ENCODE results near the gene FGGY.
"Not testable (repeated sequence)": the region's sequence is repeated elsewhere in the genome, so short reads cannot be mapped to it uniquely, and the experiment has no call there.

The FGGY gene

GRCh38 chr1:59496156-59496555 lies 199.3 kb downstream of the FGGY start:
- not testable (repeated sequence) for DNase-seq

DNA sequence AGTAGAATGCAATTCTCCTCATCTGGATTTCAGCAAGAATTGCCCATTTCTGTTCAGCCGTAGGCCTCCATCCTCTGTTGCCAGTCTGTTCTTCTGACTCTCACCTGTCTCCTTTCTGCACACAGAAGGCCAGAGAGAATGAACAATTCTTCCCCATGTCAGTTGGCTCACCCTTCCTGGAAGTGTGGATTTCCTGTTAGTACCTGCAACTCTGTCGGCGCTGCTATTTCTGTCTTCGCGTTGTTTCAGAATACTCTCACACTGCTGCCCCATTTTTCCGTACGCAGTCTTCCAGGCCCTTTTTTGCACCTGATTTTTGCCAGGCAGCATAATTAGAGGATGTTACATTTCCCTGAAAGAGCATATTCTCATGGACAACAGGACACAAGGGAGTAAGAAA lies 200.7 kb downstream of the FGGY start:
- no peak for DNase-seq

DNA sequence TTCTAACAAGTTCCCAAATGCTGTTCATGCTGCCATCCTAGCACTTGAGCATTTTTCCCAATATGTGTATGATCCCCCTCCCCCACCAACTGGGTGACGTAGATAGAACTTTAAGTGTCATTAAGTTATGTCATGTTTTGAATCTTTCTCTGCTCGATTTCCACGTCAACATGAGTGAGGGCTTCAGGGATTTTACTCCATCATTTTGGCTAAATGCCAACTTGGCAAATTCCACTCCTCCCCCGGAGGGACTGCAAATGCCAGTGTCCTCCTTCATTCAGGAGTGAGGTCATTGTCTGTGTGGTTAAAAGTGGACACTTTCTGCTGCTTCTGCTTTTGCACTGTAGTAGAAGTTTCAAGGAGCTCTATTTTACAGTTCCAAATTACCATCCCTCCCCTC lies 201.7 kb downstream of the FGGY start:
- DNase-seq: no peak

GRCh38 chr1:59499273-59499942 lies 202.5 kb downstream of the FGGY start:
- DNase-seq: no peak

DNA sequence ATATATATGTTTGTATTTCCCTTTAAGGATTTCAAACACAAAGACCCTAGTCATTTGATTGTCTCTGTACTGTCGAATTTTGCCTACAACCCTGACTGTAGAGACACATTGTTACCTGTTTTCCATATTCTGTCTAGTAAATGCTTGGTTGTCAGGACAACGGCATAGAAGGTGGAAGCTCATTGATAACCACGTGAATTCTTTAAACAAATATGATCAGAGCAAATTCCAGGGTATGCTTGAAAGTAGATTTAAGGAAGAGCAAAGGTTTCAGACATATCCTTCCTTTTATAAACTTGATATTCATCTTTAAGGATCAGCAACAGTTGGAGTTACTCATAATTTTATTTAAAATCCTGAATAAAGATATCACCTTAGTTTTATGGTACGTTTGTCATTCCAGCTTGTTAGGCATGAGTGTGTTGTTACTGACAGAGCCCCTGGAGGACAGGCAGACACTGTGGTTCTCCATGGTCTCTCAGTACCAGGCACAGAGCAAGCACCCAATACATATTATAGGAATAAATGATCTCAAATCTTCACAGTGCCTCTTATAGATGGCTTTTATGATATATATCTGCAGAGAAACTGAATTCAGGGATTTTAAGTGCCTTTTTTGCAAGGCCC lies 203.2 kb downstream of the FGGY start:
- DNase-seq: no peak

DNA sequence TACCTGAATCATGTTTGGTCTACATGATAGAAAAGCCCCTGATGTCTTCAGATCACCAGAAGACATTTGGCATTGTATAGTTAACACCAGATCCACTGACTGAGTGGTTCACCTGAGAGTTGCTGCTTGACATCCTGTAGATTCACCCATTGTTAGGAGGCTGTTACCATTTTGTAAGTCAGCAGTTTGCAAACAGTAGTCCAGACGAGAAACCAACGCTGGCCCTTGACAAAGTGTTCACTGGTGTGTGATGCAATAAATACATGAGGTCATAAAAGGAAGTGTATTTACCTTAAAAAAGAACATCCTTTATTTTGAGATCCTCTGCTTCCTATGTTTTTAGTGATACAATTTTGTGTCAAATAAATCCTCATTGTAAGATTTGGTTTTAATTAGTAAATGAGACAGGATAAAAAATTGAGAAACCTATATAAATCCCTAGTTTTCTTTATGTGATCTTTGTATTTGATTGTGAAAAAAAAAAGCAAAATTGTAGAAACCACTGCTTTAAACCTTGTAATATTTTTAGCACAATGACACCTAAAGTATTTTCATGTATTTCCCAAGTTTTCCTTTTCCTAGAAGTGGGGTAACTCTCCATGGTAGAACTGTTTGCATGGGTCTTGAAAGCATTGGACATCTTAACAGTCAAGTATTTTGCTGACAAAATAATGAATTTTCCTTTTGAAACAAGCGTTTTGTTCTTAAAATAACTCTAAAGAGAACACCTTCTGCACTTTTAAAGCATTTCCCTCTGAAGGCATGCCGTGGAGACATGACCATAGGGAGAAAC lies 204.3 kb downstream of the FGGY start:
- no peak for DNase-seq

DNA sequence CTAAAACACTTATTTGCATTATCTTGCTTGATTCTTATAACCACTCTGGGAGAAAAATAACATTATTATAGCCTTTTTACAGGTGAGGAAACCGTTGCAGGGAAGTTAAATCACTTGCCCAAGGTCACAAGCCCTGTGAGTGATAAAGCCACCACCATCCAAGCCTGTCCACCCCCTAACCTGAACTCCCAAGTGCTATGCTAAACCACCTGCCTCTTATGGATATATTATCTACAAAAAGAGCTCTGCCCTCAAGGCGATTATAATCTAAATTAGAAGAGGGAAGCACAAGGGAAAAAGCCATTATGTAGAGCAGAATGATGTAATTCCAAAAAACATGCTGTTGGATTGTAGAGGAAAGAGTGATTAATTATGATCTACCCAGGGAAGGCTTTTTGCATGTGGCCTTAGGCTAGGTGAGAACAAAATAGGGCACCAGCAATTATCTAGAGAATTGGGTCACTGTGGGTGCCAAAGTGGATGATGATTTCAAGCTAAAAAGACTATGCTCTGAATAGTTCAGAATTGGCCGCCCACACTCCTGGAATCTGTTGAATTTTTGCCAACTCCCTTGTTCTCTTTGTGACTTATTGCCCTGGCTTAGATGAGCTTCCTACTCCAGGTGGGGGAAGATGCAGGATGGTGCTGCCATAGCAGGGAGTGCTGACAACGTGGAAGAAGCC lies 205.3 kb downstream of the FGGY start:
- DNase-seq: no peak

DNA sequence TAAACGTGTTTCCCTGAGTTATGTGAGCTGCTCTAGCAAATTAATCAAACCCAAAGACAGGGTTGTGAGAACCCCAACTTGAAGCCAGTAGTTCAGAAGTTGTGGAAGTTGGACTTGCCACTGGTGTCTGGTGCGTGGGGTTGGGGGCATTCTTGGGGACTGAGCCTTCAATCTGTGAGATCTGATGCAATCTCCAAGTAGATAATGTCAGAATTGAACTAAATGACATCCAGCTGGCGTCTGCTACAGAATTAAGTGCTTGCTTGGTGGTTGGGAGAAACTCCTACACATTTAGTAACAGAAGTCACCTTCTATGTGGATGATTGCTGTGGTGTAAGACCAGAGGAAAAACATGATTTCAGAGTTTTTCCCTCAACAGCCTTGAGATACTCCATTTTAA lies 207.4 kb downstream of the FGGY start:
- DNase-seq: no peak

DNA sequence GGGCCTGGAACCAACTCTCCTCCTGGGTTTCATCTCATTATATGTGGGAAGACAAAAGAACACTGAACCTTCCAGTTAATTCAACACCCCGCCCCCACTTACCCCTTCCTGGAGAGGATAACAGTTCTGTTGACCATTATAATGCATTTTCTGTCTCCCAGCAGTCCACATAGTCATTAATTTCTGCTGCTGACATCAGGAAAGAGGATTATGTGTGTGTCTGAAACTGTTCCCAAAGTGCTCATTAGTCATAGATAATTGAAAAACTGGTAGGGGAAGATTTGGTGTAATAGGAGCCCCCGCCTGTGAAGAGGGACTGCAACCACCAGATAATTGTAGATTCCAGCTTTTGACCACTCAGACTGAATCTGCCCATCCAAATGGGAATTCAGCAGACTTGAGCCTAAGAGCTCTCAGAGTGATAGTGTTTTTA lies 208.7 kb downstream of the FGGY start:
- no peak for DNase-seq

DNA sequence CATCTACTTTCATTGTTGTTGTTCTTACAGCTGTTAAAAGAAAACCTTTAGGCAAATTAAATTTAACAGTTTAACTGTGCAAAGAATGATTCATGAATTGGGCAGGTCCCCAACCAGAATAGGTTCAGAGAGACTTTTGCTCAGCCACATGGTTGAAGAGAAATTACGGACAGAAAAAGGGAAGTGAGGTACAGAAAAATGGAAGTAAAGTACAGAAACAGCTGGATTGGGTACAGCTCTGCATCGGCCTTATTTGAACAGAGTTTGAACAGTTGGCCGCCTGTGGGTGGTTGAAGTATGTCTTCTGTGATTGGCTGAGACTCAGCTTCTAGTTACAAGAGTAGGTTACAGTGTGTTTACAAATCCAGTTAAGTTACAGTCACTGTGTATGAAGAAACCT lies 210.1 kb downstream of the FGGY start:
- no peak for DNase-seq

DNA sequence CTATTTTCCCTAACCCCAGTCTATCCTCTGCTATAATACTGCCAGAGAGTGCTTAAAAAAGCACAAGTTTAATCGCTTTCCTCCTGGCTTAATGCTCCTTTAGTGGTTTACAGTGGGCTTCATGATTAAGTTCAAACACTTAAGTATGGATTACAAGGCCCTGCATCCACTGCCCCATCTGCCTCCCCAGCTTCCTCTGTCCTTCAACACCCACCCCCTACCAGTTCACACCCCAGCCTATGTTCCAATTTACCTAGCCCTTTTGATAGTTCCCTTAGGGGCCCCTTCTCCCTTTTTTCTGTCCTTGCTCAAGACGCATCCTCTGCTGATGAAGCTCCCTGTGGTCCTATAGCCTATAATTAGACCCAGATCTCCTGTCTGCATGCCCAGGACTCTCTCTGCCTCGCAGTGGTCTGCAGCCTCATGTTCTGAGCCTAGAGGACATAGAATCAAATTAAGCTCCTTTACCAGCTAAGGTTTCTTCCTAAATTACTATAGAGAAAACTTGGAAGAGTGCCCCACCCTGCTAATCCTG lies 212.5 kb downstream of the FGGY start:
- DNase-seq: no peak

DNA sequence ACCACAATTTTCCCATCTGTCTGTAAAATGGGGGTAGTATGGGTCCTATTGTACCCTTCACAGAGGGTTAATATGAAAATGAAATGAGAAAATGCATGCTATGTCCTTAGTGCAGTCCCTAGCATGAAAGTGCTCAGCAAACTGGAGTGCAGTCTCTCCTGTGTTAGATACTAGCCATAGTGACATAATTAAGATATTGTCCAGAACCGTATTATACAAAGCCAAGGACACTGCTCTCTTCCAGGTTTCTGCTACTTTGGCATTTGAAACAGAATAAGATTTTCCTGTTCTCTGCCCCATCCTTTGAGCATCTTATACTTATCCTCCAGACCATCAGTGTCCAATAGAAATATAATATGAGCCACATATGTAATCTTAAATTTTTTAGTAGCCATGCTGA lies 213.4 kb downstream of the FGGY start:
- no peak for DNase-seq

DNA sequence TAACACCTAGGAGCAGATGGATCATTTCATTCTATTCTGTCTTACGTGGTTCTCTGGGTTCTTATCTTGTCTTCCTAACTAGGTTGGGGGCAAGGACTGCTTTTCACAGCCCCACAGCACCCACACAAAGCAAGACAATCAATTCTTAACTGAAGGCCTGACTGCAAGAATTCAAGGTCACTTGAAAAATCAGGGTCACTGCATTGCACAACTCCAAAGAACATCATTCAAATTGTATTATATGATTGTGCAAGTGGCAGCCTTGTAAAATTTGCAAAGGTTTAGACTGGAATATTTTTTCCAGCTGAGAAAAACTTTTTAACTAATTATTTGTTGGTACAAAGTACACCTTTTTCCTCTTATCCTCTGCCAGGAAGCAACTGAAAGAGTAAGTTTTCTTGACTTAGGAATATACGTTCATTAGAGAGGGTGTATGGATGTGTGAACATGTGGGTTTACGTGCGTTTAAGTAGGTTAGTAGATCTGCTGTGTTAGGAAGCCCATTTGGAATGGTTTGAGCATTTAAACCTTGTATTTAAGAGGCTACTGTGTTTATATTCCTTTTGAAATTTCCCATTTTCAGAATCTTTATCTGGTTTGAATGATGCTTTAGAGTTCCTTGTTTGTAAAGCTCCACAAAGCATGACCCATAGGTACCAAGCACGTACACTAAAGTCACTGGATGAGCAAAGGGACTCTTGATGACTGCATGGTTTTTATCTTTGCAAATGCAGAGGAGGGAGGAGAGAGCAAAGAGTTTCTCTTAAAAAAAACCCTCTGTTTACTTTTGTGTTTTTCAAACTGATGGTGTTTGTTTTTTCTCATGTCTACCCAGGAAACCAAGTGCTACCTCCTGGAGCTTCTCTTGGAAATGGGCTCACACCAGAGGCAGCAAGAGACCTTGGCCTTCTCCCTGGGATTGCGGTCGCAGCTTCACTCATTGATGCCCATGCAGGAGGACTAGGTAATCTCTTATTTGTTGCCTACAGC lies 214.9 kb downstream of the FGGY start:
- DNase-seq: no peak

DNA sequence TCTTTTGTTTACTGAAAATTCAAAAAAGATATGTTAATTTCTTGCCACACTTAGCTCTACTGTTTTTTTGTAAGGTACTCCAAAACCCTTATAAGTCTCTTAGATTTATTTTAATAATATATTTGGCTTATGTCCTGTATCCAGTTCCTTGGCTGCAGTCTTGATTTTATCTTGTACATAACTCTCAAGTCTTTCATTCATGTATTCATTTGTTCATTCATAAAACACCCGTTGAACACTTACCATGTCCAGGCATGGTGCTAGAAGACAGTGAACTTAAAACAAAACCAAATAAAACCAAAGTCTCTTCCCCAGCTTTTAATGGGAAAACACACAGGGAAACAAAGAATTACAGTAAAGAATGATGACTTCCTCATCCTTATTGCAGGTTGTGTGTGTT lies 215.8 kb downstream of the FGGY start:
- DNase-seq: no peak

GRCh38 chr1:59514061-59514909 lies 217.4 kb downstream of the FGGY start:
- DNase-seq: no peak

GRCh38 chr1:59516881-59517280 lies 220.0 kb downstream of the FGGY start:
- no peak for DNase-seq

DNA sequence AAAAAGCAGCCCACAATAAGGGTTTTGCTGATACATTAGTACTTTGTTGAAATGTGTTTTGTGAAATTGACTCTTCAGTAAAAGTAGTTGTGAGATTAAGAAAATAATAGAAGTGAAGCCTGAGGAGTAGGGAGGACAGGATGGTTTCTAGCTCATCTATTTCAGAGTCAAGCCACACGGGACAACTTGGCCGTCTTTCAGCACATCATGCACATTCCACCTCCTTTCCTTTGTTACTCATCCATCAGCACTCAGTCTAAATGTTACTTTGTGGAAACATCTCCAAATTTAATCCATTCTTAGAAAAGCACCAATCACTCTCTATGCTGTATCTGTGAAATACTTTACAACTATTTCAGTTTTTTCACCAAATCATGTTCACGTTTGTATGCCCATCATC lies 223.3 kb downstream of the FGGY start:
- DNase-seq: no peak

DNA sequence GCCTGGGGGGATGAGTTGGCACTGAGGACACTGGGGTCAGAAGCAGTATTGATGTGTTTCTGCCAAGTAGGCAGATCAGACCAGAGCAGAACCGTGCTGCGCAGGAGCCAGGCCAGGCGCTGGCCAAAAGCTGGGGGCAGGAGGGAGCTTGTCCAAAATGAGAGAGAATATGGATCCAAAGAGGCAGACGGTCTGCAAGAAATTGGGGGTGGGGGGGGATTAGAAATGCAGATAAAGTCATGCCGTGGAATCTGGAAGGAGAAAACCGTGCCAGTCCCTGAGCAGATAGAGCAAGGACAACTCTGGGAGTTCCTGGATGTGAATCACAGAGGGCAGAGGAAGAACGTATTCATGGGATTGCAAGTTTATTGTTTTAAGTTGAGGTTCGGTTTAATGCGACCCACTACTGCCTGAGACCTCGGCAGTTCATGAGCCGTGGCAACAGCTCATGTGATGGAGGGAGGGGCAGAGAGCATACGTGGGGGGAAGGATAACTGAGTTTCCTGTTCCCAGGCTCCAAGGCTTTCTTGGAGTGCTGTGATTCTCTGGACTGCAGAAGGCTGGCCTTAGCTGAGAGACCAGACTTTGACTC lies 224.0 kb downstream of the FGGY start:
- DNase-seq: no peak

DNA sequence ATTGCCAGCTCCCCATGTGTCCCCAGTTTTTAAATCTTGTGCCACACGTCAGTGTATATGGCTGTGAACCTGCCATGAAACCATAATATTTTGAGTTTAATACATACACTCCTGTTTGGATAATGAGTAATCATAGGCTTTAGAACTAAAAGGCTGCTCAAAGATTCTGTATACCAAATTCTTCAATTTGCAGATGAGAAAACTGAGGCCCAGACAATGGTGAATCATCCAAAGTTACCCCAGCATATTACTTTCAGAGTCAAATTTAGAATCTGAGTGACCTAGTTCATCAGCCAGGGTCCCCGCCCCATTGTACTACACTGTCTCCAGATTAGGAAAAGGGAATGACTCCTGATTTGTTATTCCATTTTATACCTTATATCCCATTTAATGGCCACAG lies 224.6 kb downstream of the FGGY start:
- DNase-seq: no peak

DNA sequence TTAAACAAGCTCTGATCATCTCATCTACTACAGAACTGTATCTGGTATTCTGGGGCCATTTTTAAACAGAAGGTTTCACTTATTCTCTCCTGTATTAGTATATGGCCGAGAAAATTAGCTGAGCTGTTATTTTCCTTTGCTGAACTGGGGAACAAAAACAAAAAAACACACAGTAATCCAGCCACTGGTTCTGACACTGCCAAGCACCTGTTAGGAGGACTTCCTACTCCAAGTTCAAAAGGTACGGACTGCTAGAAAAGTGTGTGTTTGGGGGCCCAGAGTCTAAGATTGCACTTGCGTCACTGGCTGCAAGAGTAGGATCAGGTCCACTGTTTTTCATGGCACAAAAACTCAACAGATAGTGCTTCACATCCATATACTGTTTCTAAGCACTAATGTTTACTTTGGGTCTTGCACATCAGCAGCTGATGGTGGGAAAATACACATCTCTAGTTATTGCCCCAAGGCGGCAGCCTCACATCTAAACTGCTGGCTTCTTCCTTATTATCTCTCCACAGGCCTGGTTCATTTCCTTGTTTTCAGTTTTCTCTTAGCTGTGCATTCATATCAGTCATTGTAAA lies 226.1 kb downstream of the FGGY start:
- no peak for DNase-seq
